ENCODE measurements around the gene BCAN. TPM values are rescaled to one million over a fixed set of nuclear protein-coding genes. Genes with fewer than 3 reads are reported as not detected.

BCAN gene
- total RNA-seq, 4 donors from 2014 or later, result not detected

- no peak for DNase-seq
- TF ChIP-seq POLR2A (IDR thresholded peaks at IDR 0.05) (no peak), CTCF (IDR thresholded peaks at IDR 0.05) (peak; percentile 86 to 95 (median 92))
- Histone ChIP-seq H3K27me3 (peaks cover 0 to 60% (median 0%) of the 10 kb centered on the region in 4 donors), H3K36me3 (no peaks in the 10 kb centered on the region), H3K27ac (no peak overlapping the region), H3K4me1 (peaks cover 41 to 53% (median 42%) of the 10 kb centered on the region in 3 donors), H3K9me3 (no peaks in the 10 kb centered on the region), H3K4me3 (peak overlapping the region; percentile 5 to 59 (median 24))
- intact Hi-C loops (cut with DNase I), result loop anchor here (2.0 kb wide), 1 partner anchor 30 kb away; no protein-coding TSS in a partner anchor
- WGBS, 2 donors, result 1 to 2% methylated on average over 39 to 44 of the region's 54 CpGs
These were observed 15.2 kb downstream of the BCAN start for GRCh38 chr1:156656806-156657740.

GRCh38 chr1:156657741-156658319 lies 15.9 kb downstream of the BCAN start:
- H3K27ac ChIP-seq, result no peak overlapping the region
- H3K4me1 ChIP-seq, result peaks cover 43 to 61% (median 50%) of the 10 kb centered on the region in 3 donors

GRCh38 chr1:156658496-156658895 lies 16.6 kb downstream of the BCAN start:
- no peak for DNase-seq
- intact Hi-C loops (cut with DNase I), result no loop called here
- Histone ChIP-seq H3K27me3 (peaks cover 0 to 46% (median 0%) of the 10 kb centered on the region in 4 donors), H3K9me3 (no peaks in the 10 kb centered on the region), H3K4me3 (no peak overlapping the region), H3K36me3 (no peaks in the 10 kb centered on the region), H3K27ac (no peak overlapping the region), H3K4me1 (peaks cover 43 to 67% (median 56%) of the 10 kb centered on the region in 3 donors)
- TF ChIP-seq CTCF (IDR thresholded peaks at IDR 0.05), result no peak
- TF ChIP-seq POLR2A (IDR thresholded peaks at IDR 0.05), result no peak
- 97 to 100% methylated on average over 4 of the region's 14 CpGs for WGBS, 2 donors

More at GRCh38 chr1:156657741-156658319, 15.9 kb downstream of the BCAN start:
- Histone ChIP-seq H3K9me3 (no peaks in the 10 kb centered on the region), H3K27me3 (peaks cover 0 to 53% (median 0%) of the 10 kb centered on the region in 4 donors), H3K4me3 (peak overlapping the region in 2 of 4 donors; percentile 33 to 59), H3K36me3 (no peaks in the 10 kb centered on the region)
- intact Hi-C loops (cut with DNase I), result loop anchor here (2.0 kb wide), 1 partner anchor 31 kb away; no protein-coding TSS in a partner anchor
- TF ChIP-seq POLR2A (IDR thresholded peaks at IDR 0.05) (no peak), CTCF (IDR thresholded peaks at IDR 0.05) (no peak)
- DNase-seq, result no peak
- 2 to 11% methylated on average over 11 to 14 of the region's 15 CpGs for WGBS, 2 donors

GRCh38 chr1:156658945-156659574 lies 17.1 kb downstream of the BCAN start:
- Histone ChIP-seq H3K9me3 (no peaks in the 10 kb centered on the region), H3K4me3 (no peak overlapping the region)
- 40 to 59% methylated on average over 2 to 4 of the region's 10 CpGs for WGBS, 2 donors

More at GRCh38 chr1:156658945-156659574, 17.1 kb downstream of the BCAN start:
- TF ChIP-seq POLR2A (IDR thresholded peaks at IDR 0.05) (no peak), CTCF (IDR thresholded peaks at IDR 0.05) (no peak)
- intact Hi-C loops (cut with DNase I), result no loop called here
- Histone ChIP-seq H3K27me3 (peaks cover 0 to 40% (median 0%) of the 10 kb centered on the region in 4 donors), H3K36me3 (no peaks in the 10 kb centered on the region), H3K4me1 (peaks cover 43 to 73% (median 58%) of the 10 kb centered on the region in 3 donors), H3K27ac (peak overlapping the region in 3 of 4 donors; percentile 75 to 92 (median 86))
- no peak for DNase-seq
